GM12878 (cell line): ENCODE measurements around the gene ENOX1.

ENCODE experiments used
- BCL3 ChIP-seq: IDR thresholded peaks from 2 replicates; pipeline ENCODE4 v1.6.1; 2011; ENCODE audit warnings: borderline replicate concordance, low read depth, mild to moderate bottlenecking, moderate library complexity, low read length; ENCODE audit not compliant: insufficient read depth, poor library complexity, severe bottlenecking
- BHLHE40 ChIP-seq, 2 experiments: fragments of 450-650 bp in 1 of 2; IDR thresholded peaks; 2 replicates each; pipeline ENCODE4 v1.6.1; 2011 to 2017; ENCODE audit warnings: low read depth in 2 of 2, borderline replicate concordance in 1 of 2, improper control_type of control experiment in 1 of 2, low read length in 1 of 2, mild to moderate bottlenecking in 1 of 2
- CTCF ChIP-seq, 3 experiments: IDR thresholded peaks in 2 of 3; conservative IDR thresholded peaks in 1 of 3; 2 replicates each; pipeline ENCODE4 v1.5.1; 2011; ENCODE audit warnings: low read depth in 3 of 3, low read length in 3 of 3, mild to moderate bottlenecking in 3 of 3, control low read depth in 2 of 3, moderate library complexity in 2 of 3, inconsistent platforms in 1 of 3, mixed read lengths in 1 of 3; ENCODE audit not compliant: control insufficient read depth in 2 of 3, insufficient read depth in 1 of 3; ENCODE audit errors: extremely low read depth in 1 of 3
- E4F1 ChIP-seq: fragments of 450-650 bp; IDR thresholded peaks from 2 replicates; pipeline ENCODE4 v1.6.1; 2018; ENCODE audit warnings: borderline replicate concordance, mild to moderate bottlenecking; ENCODE audit not compliant: partially characterized antibody
- ETV6 ChIP-seq, 2 experiments: fragments of 450-650 bp in 1 of 2; IDR thresholded peaks in 1 of 2; conservative IDR thresholded peaks in 1 of 2; 2 replicates each; pipeline ENCODE4 v1.6.1; 2014; ENCODE audit warnings: antibody characterized with exemption in 1 of 2, borderline replicate concordance in 1 of 2, low read depth in 1 of 2, mild to moderate bottlenecking in 1 of 2, moderate library complexity in 1 of 2
- EZH2 ChIP-seq: IDR thresholded peaks from 2 replicates; pipeline ENCODE4 v1.6.1; 2012; ENCODE audit warnings: low read depth, mild to moderate bottlenecking, control low read depth, inconsistent platforms, low read length, borderline replicate concordance; ENCODE audit not compliant: control insufficient read depth
- FOXK2 ChIP-seq: fragments of 450-650 bp; IDR thresholded peaks from 2 replicates; pipeline ENCODE4 v1.6.1; 2017; ENCODE audit warnings: mild to moderate bottlenecking, moderate library complexity
- MYC ChIP-seq: IDR thresholded peaks from 2 replicates; pipeline ENCODE4 v1.6.1; 2011; ENCODE audit warnings: mild to moderate bottlenecking, low read length, moderate library complexity, inconsistent platforms; ENCODE audit not compliant: insufficient read depth, insufficient replicate concordance, insufficient read length, severe bottlenecking
- POLR2A ChIP-seq: IDR thresholded peaks from 2 replicates; pipeline ENCODE4 v1.6.1; 2011; ENCODE audit warnings: low read depth, mild to moderate bottlenecking, low read length
- POU2F2 ChIP-seq: IDR thresholded peaks from 3 replicates; pipeline ENCODE4 v1.6.1; 2011; ENCODE audit warnings: low read depth, mild to moderate bottlenecking, low read length, borderline replicate concordance
- RCOR1 ChIP-seq: conservative IDR thresholded peaks from 2 replicates; pipeline ENCODE4 v1.6.1; 2012; ENCODE audit warnings: low read depth, low read length, improper control_type of control experiment
- SMAD1 ChIP-seq: fragments of 450-650 bp; IDR thresholded peaks from 2 replicates; pipeline ENCODE4 v1.6.1; 2018; ENCODE audit warnings: mild to moderate bottlenecking, low read depth; ENCODE audit not compliant: partially characterized antibody
- SMARCA5 ChIP-seq: fragments of 450-650 bp; IDR thresholded peaks from 2 replicates; pipeline ENCODE4 v1.6.1; 2017; ENCODE audit warnings: mild to moderate bottlenecking
- TCF12 ChIP-seq: IDR thresholded peaks from 2 replicates; pipeline ENCODE4 v1.6.1; 2011; ENCODE audit warnings: low read depth, mild to moderate bottlenecking, low read length

GRCh38 chr13:43432958-43433357, 353.8 kb downstream of the ENOX1 start:
- TF ChIP-seq SMARCA5: no peak
- no peak for TF ChIP-seq RCOR1
- TF ChIP-seq ETV6 (conservative IDR thresholded peaks at IDR 0.05 in 1 of 2, IDR thresholded peaks at IDR 0.05 in 1 of 2; ENCODE audit: borderline replicate concordance in 1 of 2, low read depth in 1 of 2): no peak
- no peak for TF ChIP-seq BHLHE40 (IDR thresholded peaks at IDR 0.05; ENCODE audit: borderline replicate concordance in 1 of 2, low read depth in 2 of 2, low read length in 1 of 2)
- TF ChIP-seq EZH2: no peak
- no peak for TF ChIP-seq TCF12
- no peak for TF ChIP-seq POLR2A
- TF ChIP-seq FOXK2: no peak
- TF ChIP-seq CTCF (IDR thresholded peaks at IDR 0.05 in 2 of 3, conservative IDR thresholded peaks at IDR 0.05 in 1 of 3; ENCODE audit: control insufficient read depth in 2 of 3, extremely low read depth in 1 of 3, insufficient read depth in 1 of 3, low read depth in 3 of 3, low read length in 3 of 3): no peak
- no peak for TF ChIP-seq POU2F2
- no peak for TF ChIP-seq E4F1
- TF ChIP-seq BCL3: no peak
- no peak for TF ChIP-seq MYC
- no peak for TF ChIP-seq SMAD1
